GM19395 (cell line): ENCODE data around the gene ADIPOQ.
"Not testable (repeated sequence)": the region's sequence is repeated elsewhere in the genome, so short reads cannot be mapped to it uniquely, and the experiment has no call there.

ENCODE experiments used
- ATAC-seq: cut with Tn5 transposase; IDR thresholded peaks from one replicate; pipeline ENCODE4 v1.9.1; 2021; ENCODE audit warnings: mild to moderate bottlenecking, moderate library complexity; ENCODE audit not compliant: unreplicated experiment

The ADIPOQ gene

GRCh38 chr3:186870421-186871201 lies 28.1 kb downstream of the ADIPOQ start:
- ATAC-seq, result no peak

- no peak for ATAC-seq
Measured at GRCh38 chr3:186871403-186871924, 29.0 kb downstream of the ADIPOQ start.

GRCh38 chr3:186873796-186874195 lies 31.3 kb downstream of the ADIPOQ start:
- ATAC-seq, result not testable (repeated sequence)

GRCh38 chr3:186874216-186874615 lies 31.7 kb downstream of the ADIPOQ start:
- ATAC-seq, result not testable (repeated sequence)

- ATAC-seq, result not testable (repeated sequence)
Measured at GRCh38 chr3:186874841-186875240, 32.3 kb downstream of the ADIPOQ start.

- ATAC-seq, result no peak
Measured at GRCh38 chr3:186875708-186876107, 33.2 kb downstream of the ADIPOQ start.

GRCh38 chr3:186879781-186880180 lies 37.3 kb downstream of the ADIPOQ start:
- no peak for ATAC-seq

GRCh38 chr3:186880406-186880805 lies 37.9 kb downstream of the ADIPOQ start:
- ATAC-seq, result no peak

GRCh38 chr3:186882150-186882524 lies 39.6 kb downstream of the ADIPOQ start:
- no peak for ATAC-seq

- no peak for ATAC-seq
Measured at GRCh38 chr3:186882881-186883685, 40.6 kb downstream of the ADIPOQ start.

- ATAC-seq, result no peak
Measured at GRCh38 chr3:186883686-186884058, 41.2 kb downstream of the ADIPOQ start.

- not testable (repeated sequence) for ATAC-seq
Measured at GRCh38 chr3:186884868-186885267, 42.4 kb downstream of the ADIPOQ start.

- ATAC-seq, result no peak
Measured at GRCh38 chr3:186886202-186886981, 43.9 kb downstream of the ADIPOQ start.

- not testable (repeated sequence) for ATAC-seq
Measured at GRCh38 chr3:186887507-186887938, 45.0 kb downstream of the ADIPOQ start.

- ATAC-seq, result no peak
Measured at GRCh38 chr3:186888569-186888968, 46.1 kb downstream of the ADIPOQ start.

GRCh38 chr3:186889698-186890097 lies 47.2 kb downstream of the ADIPOQ start:
- not testable (repeated sequence) for ATAC-seq

- no peak for ATAC-seq
Measured at GRCh38 chr3:186890911-186891310, 48.4 kb downstream of the ADIPOQ start.

GRCh38 chr3:186893071-186893470 lies 50.6 kb downstream of the ADIPOQ start:
- ATAC-seq, result not testable (repeated sequence)

- no peak for ATAC-seq
Measured at GRCh38 chr3:186895406-186895805, 52.9 kb downstream of the ADIPOQ start.

GRCh38 chr3:186896006-186896405 lies 53.5 kb downstream of the ADIPOQ start:
- no peak for ATAC-seq

GRCh38 chr3:186896875-186897274 lies 54.4 kb downstream of the ADIPOQ start:
- ATAC-seq, result no peak
